Hepatocyte (in vitro differentiated cells): ENCODE data around the gene ELAC2. TPM values are rescaled to one million over a fixed set of nuclear protein-coding genes. Genes with fewer than 3 reads are reported as not detected.

Source experiments
- DNase-seq: peaks from one replicate; pipeline ENCODE4 v3.0.0-alpha.2; 2016; ENCODE audit warnings: low spot score
- H2AFZ ChIP-seq: fragments of 200-600 bp; sonication (generic); 2 replicates; pipeline ENCODE4 v1.6.0; 2016; ENCODE audit warnings: antibody characterized with exemption, mild to moderate bottlenecking
- H3K27ac ChIP-seq: fragments of 200-600 bp; sonication (generic); 2 replicates; pipeline ENCODE4 v1.5.1; 2016; ENCODE audit warnings: mild to moderate bottlenecking
- H3K27me3 ChIP-seq: fragments of 200-600 bp; sonication (generic); 2 replicates; pipeline ENCODE4 v1.6.1; 2016
- H3K36me3 ChIP-seq: fragments of 200-600 bp; sonication (generic); replicated peaks from 2 replicates; pipeline ENCODE4 v1.5.1; 2016; ENCODE audit warnings: low read depth; ENCODE audit not compliant: insufficient read depth
- H3K4me1 ChIP-seq: fragments of 200-600 bp; sonication (generic); 2 replicates; pipeline ENCODE4 v1.5.1; 2016; ENCODE audit warnings: mild to moderate bottlenecking, moderate library complexity; ENCODE audit not compliant: insufficient read depth
- H3K4me2 ChIP-seq: fragments of 200-600 bp; sonication (generic); 2 replicates; pipeline ENCODE4 v1.6.0; 2016
- H3K4me3 ChIP-seq: fragments of 200-600 bp; sonication (generic); 2 replicates; pipeline ENCODE4 v1.5.1; 2016; ENCODE audit warnings: mild to moderate bottlenecking
- H3K79me2 ChIP-seq: fragments of 200-600 bp; sonication (generic); 2 replicates; pipeline ENCODE4 v1.6.0; 2017; ENCODE audit warnings: mild to moderate bottlenecking
- H3K9me2 ChIP-seq: fragments of 200-600 bp; sonication (generic); replicated peaks from 2 replicates; pipeline ENCODE4 v1.6.0; 2017; ENCODE audit warnings: mild to moderate bottlenecking; ENCODE audit not compliant: insufficient read depth
- H3K9me3 ChIP-seq: fragments of 200-600 bp; sonication (generic); 2 replicates; pipeline ENCODE4 v1.5.1; 2016; ENCODE audit warnings: low read depth, mild to moderate bottlenecking
- H4K20me1 ChIP-seq: fragments of 200-600 bp; sonication (generic); 2 replicates; pipeline ENCODE4 v1.6.0; 2016; ENCODE audit warnings: mild to moderate bottlenecking; ENCODE audit not compliant: insufficient read depth, poor library complexity, severe bottlenecking
- EZH2 ChIP-seq: fragments of 200-600 bp; sonication (generic); IDR thresholded peaks from 2 replicates; pipeline ENCODE4 v1.6.1; 2016; ENCODE audit warnings: antibody characterized with exemption, mild to moderate bottlenecking, borderline replicate concordance
- EZH2phosphoT487 ChIP-seq: fragments of 200-600 bp; sonication (generic); IDR thresholded peaks from one replicate; pipeline ENCODE4 v1.6.1; 2018; ENCODE audit warnings: antibody characterized with exemption, mild to moderate bottlenecking, low read depth, moderate library complexity; ENCODE audit not compliant: unreplicated experiment, severe bottlenecking
- WGBS: methylation state at CpG from one replicate; pipeline ENCODE4 v1.1.6; 2016; ENCODE audit warnings: low lambda C conversion rate; ENCODE audit errors: missing lambda C conversion rate; 5-methylcytosine and 5-hydroxymethylcytosine counted together
- polyA plus RNA-seq: library from polyadenylated mRNA; unstranded; fragments of >200 nt; fragmentation: Nextera tagmentation; extraction: Ambion mirVana; gene quantifications from 2 replicates; pipeline ENCODE4 v1.2.1, GENCODE V29; 2016
- total RNA-seq: library from RNA; depleted of rRNA; stranded (reverse); fragments of >200 nt; gene quantifications from 2 replicates; pipeline ENCODE4 v1.2.3, GENCODE V29; 2014
- TF ChIP-seq, protein P1 (sequence below): fragments of 200-600 bp; sonication (generic); IDR thresholded peaks from 2 replicates; pipeline ENCODE4 v1.5.1; 2016; ENCODE audit warnings: antibody characterized with exemption, mild to moderate bottlenecking; ENCODE audit not compliant: poor library complexity

The ELAC2 gene
- total and polyA plus RNA-seq, 2 experiments from 2014 or later = 39.6 to 45.6 TPM

- 73% methylated on average over 12 of the region's 12 CpGs for WGBS
- H4K20me1 ChIP-seq = no peaks in the 10 kb centered on the region
- DNase-seq = no peak
- H3K27ac ChIP-seq = no peak overlapping the region
- no peaks in the 10 kb centered on the region for H3K36me3 ChIP-seq
- TF ChIP-seq, protein P1, sequence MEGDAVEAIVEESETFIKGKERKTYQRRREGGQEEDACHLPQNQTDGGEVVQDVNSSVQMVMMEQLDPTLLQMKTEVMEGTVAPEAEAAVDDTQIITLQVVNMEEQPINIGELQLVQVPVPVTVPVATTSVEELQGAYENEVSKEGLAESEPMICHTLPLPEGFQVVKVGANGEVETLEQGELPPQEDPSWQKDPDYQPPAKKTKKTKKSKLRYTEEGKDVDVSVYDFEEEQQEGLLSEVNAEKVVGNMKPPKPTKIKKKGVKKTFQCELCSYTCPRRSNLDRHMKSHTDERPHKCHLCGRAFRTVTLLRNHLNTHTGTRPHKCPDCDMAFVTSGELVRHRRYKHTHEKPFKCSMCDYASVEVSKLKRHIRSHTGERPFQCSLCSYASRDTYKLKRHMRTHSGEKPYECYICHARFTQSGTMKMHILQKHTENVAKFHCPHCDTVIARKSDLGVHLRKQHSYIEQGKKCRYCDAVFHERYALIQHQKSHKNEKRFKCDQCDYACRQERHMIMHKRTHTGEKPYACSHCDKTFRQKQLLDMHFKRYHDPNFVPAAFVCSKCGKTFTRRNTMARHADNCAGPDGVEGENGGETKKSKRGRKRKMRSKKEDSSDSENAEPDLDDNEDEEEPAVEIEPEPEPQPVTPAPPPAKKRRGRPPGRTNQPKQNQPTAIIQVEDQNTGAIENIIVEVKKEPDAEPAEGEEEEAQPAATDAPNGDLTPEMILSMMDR = no peak
- TF ChIP-seq EZH2 (no peak), EZH2phosphoT487 (no peak)
- H3K27me3 ChIP-seq = no peaks in the 10 kb centered on the region
- no peak overlapping the region for H3K4me2 ChIP-seq
- no peaks in the 10 kb centered on the region for H3K4me1 ChIP-seq
- H3K79me2 ChIP-seq = no peaks in the 10 kb centered on the region
- no peaks in the 10 kb centered on the region for H3K9me3 ChIP-seq
- no peak overlapping the region for H2AFZ ChIP-seq
- no peak overlapping the region for H3K4me3 ChIP-seq
- no peaks in the 10 kb centered on the region for H3K9me2 ChIP-seq
These were observed 30.7 kb downstream of the ELAC2 start for GRCh38 chr17:12987120-12987519.

DNA sequence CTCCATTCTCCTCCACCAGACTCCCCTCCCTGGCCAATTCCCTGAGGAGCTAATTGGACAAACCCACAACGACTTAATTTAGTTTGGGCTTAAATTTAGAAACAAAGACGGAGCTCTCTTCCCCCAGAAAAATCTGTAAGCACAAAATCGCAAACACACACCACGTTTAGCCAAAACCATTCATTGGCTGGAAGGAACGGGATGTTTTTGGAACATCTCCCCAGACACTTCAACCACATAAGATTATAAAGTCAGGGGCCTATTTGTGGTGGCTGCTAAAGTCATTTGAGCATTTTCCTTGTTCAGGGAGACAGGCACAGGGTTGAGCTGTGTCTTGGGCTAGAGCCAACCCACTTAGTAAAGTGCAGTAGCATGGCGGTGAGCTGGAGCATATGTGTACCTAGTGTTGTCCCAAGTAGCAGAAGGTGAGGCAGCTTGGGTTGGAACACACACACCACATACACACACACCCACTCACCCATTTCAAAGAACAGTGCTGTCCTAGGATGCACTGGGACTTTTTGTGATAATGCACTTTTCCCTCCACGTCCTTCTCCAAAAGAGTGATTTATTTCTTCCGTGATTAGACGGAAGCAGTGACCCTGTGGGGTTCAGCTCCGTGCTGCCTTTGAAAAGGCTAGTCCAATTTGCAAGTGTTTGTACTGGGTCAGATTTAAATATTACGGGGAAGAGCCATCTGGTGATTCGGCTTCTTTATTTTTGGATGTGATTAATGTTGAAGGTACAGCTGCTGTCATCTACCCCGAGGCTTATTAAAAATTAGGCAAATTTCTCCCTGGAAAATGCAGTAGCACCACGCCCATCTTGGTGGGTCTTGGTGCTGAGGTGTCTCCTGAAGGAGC lies 32.2 kb downstream of the ELAC2 start:
- H3K4me1 ChIP-seq = no peaks in the 10 kb centered on the region
- H3K36me3 ChIP-seq = no peaks in the 10 kb centered on the region
- H3K4me2 ChIP-seq = no peak overlapping the region
- no peaks in the 10 kb centered on the region for H3K9me2 ChIP-seq
- no peaks in the 10 kb centered on the region for H4K20me1 ChIP-seq
- no peak for TF ChIP-seq EZH2phosphoT487
- no peak for TF ChIP-seq EZH2
- TF ChIP-seq, protein P1 = no peak
- no peaks in the 10 kb centered on the region for H3K27me3 ChIP-seq
- H3K4me3 ChIP-seq = no peak overlapping the region
- WGBS = 84% methylated on average over 14 of the region's 14 CpGs
- H3K9me3 ChIP-seq = no peaks in the 10 kb centered on the region
- no peak for DNase-seq
- H3K79me2 ChIP-seq = no peaks in the 10 kb centered on the region
- no peak overlapping the region for H3K27ac ChIP-seq
- no peak overlapping the region for H2AFZ ChIP-seq

- no peaks in the 10 kb centered on the region for H3K36me3 ChIP-seq
- no peaks in the 10 kb centered on the region for H3K4me1 ChIP-seq
- no peak overlapping the region for H3K4me3 ChIP-seq
- WGBS = 89% methylated on average over 18 of the region's 21 CpGs
- no peaks in the 10 kb centered on the region for H3K79me2 ChIP-seq
- TF ChIP-seq EZH2phosphoT487 (no peak), EZH2 (no peak)
- TF ChIP-seq, protein P1 = no peak
- H3K27ac ChIP-seq = no peak overlapping the region
- no peak overlapping the region for H3K4me2 ChIP-seq
- H3K9me2 ChIP-seq = no peaks in the 10 kb centered on the region
- no peaks in the 10 kb centered on the region for H3K9me3 ChIP-seq
- H2AFZ ChIP-seq = no peak overlapping the region
- no peak for DNase-seq
- no peaks in the 10 kb centered on the region for H3K27me3 ChIP-seq
- no peaks in the 10 kb centered on the region for H4K20me1 ChIP-seq
These were observed 33.6 kb downstream of the ELAC2 start for GRCh38 chr17:12983991-12984884.
